Gastroesophageal sphincter (tissue), 4 donors: ENCODE results near the gene ARPC4. TPM values are rescaled to one million over a fixed set of nuclear protein-coding genes. Genes with fewer than 3 reads are reported as not detected.

Experiments
- ATAC-seq: fragments of 150-250 bp; one replicate; pipeline ENCODE4 v1.9.1; 2016; ENCODE audit warnings: mild to moderate bottlenecking, moderate library complexity
- H3K27ac ChIP-seq, 4 donors: fragments of 200-600 bp; sonication (generic) in 3 of 4; 1 replicate in 3 of 4; 2 replicates in 1 of 4; pipeline ENCODE4 v1.5.1; 2016 to 2019
- H3K27me3 ChIP-seq: fragments of 200-600 bp; sonication (generic); one replicate; pipeline ENCODE4 v1.5.1; 2019
- H3K36me3 ChIP-seq, 2 donors: fragments of 200-600 bp; sonication (generic); one replicate each; pipeline ENCODE4 v1.5.1; 2019; ENCODE audit warnings: control low read depth in 1 of 2
- H3K4me1 ChIP-seq, 3 donors: fragments of 200-600 bp; sonication (generic); 1 replicate in 2 of 3; 2 replicates in 1 of 3; pipeline ENCODE4 v1.5.1; 2016 to 2019; ENCODE audit warnings: control low read depth in 2 of 3
- H3K4me3 ChIP-seq, 2 donors: fragments of 200-600 bp; sonication (generic); one replicate each; pipeline ENCODE4 v1.5.1; 2019; ENCODE audit warnings: mild to moderate bottlenecking in 1 of 2, moderate library complexity in 1 of 2
- H3K9me3 ChIP-seq, 3 donors: fragments of 200-600 bp; sonication (generic); one replicate each; pipeline ENCODE4 v1.5.1; 2017 to 2019; ENCODE audit warnings: control low read depth in 2 of 3
- EP300 ChIP-seq: sonication (generic); formaldehyde crosslinking; IDR thresholded peaks from one replicate; pipeline ENCODE4 v1.6.1; 2017; ENCODE audit warnings: antibody characterized with exemption, mild to moderate bottlenecking
- POLR2A ChIP-seq, 2 donors: fragments of 450-650 bp; IDR thresholded peaks; one replicate each; pipeline ENCODE4 v1.6.1; 2017; ENCODE audit warnings: antibody characterized with exemption in 2 of 2, mild to moderate bottlenecking in 2 of 2, moderate library complexity in 1 of 2
- POLR2AphosphoS5 ChIP-seq: sonication (generic); formaldehyde crosslinking; IDR thresholded peaks from one replicate; pipeline ENCODE4 v1.6.1; 2017; ENCODE audit warnings: antibody characterized with exemption
- WGBS, 2 donors: methylation state at CpG; one replicate each; pipeline ENCODE4 v1.1.5; 2018; ENCODE audit warnings: low coverage in 1 of 2; 5-methylcytosine and 5-hydroxymethylcytosine counted together
- total RNA-seq, 4 donors: library from RNA; depleted of rRNA; stranded (reverse); fragments of >200 nt; gene quantifications; one replicate each; pipeline ENCODE4 v1.1.0, GENCODE V29; 2016
- TF ChIP-seq, protein P1 (sequence below), 4 experiments: fragments of 200-600 bp in 2 of 4; fragments of 450-650 bp in 2 of 4; sonication (generic) in 1 of 4; IDR thresholded peaks; one replicate each; pipeline ENCODE4 v1.5.1; 2017 to 2019; ENCODE audit warnings: antibody characterized with exemption in 4 of 4, mild to moderate bottlenecking in 2 of 4, moderate library complexity in 2 of 4

Gene ARPC4
- total RNA-seq, 4 donors from 2014 or later, result 157 to 203 (median 171) TPM

DNA sequence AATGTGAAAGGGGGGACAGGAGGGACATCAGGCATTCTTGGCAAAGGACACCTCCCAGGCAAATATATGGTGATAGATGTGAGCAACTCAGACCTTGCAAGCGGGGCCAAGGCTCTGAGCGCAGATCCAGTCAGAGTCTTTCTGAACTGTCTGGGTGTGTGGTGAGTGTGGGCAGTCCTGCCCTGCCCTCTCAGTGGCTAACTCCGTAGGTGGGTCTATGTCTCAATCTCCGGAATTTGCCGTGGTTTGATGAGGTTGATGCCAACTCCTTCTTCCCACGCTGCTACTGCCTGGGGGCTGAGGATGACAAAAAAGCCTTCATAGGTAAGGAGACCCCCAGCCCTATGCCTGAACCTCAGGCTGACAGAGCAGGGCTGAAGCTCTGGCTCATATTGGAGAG, 24.6 kb downstream of the ARPC4 start:
- no peak for TF ChIP-seq POLR2AphosphoS5
- TF ChIP-seq POLR2A (IDR thresholded peaks at IDR 0.05), result no peak
- TF ChIP-seq EP300, result no peak
- TF ChIP-seq, protein P1, sequence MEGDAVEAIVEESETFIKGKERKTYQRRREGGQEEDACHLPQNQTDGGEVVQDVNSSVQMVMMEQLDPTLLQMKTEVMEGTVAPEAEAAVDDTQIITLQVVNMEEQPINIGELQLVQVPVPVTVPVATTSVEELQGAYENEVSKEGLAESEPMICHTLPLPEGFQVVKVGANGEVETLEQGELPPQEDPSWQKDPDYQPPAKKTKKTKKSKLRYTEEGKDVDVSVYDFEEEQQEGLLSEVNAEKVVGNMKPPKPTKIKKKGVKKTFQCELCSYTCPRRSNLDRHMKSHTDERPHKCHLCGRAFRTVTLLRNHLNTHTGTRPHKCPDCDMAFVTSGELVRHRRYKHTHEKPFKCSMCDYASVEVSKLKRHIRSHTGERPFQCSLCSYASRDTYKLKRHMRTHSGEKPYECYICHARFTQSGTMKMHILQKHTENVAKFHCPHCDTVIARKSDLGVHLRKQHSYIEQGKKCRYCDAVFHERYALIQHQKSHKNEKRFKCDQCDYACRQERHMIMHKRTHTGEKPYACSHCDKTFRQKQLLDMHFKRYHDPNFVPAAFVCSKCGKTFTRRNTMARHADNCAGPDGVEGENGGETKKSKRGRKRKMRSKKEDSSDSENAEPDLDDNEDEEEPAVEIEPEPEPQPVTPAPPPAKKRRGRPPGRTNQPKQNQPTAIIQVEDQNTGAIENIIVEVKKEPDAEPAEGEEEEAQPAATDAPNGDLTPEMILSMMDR (IDR thresholded peaks at IDR 0.05), result no peak
- Histone ChIP-seq H3K27me3 (no peaks in the 10 kb centered on the region), H3K9me3 (no peaks in the 10 kb centered on the region), H3K4me3 (no peak overlapping the region), H3K4me1 (no peaks in the 10 kb centered on the region), H3K27ac (no peak overlapping the region), H3K36me3 (peaks cover 0 to 51% of the 10 kb centered on the region in 2 donors)
- 100% methylated on average over 5 of the region's 6 CpGs; no CpG with 5 or more reads in 1 of the 2 donors for WGBS, 2 donors
- no peak for ATAC-seq

DNA sequence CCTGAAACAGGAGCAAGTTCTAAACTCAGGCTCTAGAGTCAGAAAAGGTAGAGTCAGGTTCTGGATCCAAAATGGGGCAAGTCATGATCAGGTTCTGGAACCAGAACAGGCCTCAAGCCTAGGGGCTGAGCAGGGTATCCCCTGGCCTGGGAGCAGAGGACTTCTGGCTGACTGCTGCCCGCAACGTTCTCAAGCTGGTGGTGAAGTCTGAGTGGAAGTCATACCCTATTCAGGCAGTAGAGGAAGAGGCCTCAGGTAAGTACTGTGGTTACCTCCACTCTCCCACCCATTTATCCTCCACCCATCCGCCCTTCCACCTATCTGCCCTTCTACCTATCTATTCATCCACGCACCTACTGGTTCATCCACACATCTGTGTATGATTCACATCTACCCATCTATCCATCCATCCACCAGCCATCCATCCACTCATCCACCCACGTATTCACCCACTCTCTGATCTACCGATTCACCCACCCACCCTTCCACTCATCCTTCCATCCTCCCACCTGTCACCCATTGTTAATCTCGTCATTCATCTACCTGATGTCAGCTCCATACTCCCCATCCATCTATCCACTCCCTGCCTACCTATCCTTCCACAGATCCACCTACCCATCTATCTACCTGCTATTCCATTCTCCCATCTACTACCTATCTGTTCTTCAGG, 25.9 kb downstream of the ARPC4 start:
- Histone ChIP-seq H3K9me3 (no peaks in the 10 kb centered on the region), H3K27ac (no peak overlapping the region), H3K27me3 (no peaks in the 10 kb centered on the region), H3K4me3 (no peak overlapping the region), H3K36me3 (peaks cover 0 to 40% of the 10 kb centered on the region in 2 donors), H3K4me1 (no peaks in the 10 kb centered on the region)
- WGBS, 2 donors, result 75 to 90% methylated on average over 1 to 6 of the region's 7 CpGs
- TF ChIP-seq POLR2AphosphoS5 (no peak), EP300 (no peak), POLR2A (IDR thresholded peaks at IDR 0.05) (no peak)
- TF ChIP-seq, protein P1 (IDR thresholded peaks at IDR 0.05), result no peak
- ATAC-seq, result no peak

DNA sequence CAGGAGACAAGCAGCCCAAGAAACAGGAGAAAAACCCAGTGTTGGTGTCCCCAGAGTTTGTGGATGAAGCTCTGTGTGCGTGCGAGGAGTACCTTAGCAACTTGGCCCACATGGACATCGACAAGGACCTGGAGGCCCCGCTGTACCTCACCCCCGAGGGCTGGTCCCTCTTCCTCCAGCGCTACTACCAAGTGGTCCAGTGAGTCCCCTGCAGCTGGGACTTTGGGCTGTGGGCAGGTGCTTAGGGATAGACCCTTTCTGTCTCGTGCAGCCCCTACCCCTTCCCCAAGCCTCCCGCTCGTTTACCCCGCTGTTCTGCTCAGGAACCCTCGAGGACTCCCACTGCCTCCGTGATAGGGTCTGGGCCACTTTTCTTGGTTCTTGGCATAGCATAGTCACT, 27.7 kb downstream of the ARPC4 start:
- Histone ChIP-seq H3K27me3 (no peaks in the 10 kb centered on the region), H3K4me3 (no peak overlapping the region), H3K36me3 (peaks cover 0 to 25% of the 10 kb centered on the region in 2 donors), H3K4me1 (no peaks in the 10 kb centered on the region), H3K27ac (no peak overlapping the region), H3K9me3 (no peaks in the 10 kb centered on the region)
- WGBS, 2 donors, result 63 to 71% methylated on average over 3 to 6 of the region's 12 CpGs
- TF ChIP-seq POLR2A (IDR thresholded peaks at IDR 0.05) (no peak), POLR2AphosphoS5 (no peak), EP300 (no peak)
- no peak for ATAC-seq

DNA sequence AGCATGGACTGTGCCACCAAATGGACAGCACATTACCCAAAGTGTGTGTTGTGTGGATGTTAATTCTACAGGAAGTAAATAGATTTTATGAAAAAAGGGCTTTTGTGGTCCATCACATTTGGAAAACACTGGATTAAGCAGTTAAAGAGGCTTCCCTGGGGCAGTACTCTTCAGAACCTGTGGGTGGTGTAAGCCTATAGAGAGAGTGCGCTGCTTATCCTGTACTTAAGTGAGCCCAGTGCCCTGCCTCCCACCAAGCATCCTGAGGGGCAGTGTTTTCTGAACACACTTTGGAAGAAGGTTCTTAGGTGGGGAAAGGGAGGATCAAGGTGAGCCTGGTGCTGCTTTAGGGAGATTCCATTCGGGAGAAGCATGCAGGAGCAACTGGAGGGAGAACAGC, 28.1 kb downstream of the ARPC4 start:
- Histone ChIP-seq H3K27ac (no peak overlapping the region), H3K9me3 (no peaks in the 10 kb centered on the region), H3K4me3 (no peak overlapping the region), H3K27me3 (no peaks in the 10 kb centered on the region), H3K36me3 (peaks cover 0 to 25% of the 10 kb centered on the region in 2 donors), H3K4me1 (no peaks in the 10 kb centered on the region)
- ATAC-seq, result no peak
- 75% methylated on average over 2 of the region's 2 CpGs; no CpG with 5 or more reads in 1 of the 2 donors for WGBS, 2 donors
- no peak for TF ChIP-seq POLR2A (IDR thresholded peaks at IDR 0.05)
- TF ChIP-seq, protein P1 (IDR thresholded peaks at IDR 0.05), result peak in 1 of 4 experiments; percentile 23

DNA sequence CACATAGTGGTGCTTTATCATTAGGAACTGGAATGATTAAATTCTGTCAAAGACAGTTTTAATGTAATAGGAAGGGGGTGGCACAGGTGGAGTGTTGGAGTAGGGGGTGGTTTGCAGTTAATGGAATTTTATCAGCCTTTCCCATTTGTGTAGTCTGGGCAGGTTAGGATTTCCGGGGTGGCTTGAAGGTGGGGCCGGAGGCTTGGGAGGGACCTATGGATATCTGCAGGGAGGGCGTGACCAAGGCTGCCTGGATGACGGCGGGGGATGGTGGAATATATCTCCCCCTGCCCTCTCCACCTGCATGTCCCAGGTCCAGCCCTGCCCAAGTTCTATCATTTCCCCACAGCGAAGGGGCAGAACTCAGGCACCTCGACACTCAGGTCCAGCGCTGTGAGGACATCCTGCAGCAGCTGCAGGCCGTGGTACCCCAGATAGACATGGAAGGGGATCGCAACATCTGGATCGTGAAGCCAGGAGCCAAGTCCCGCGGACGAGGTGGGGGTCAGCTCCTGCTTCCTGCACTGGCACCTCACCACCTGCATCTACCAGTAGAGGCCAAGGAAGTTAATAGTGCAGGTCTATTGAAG, 32.7 kb downstream of the ARPC4 start:
- Histone ChIP-seq H3K9me3 (no peaks in the 10 kb centered on the region), H3K36me3 (peaks cover 0 to 42% of the 10 kb centered on the region in 2 donors), H3K4me1 (no peaks in the 10 kb centered on the region), H3K27me3 (no peaks in the 10 kb centered on the region), H3K4me3 (no peak overlapping the region), H3K27ac (no peak overlapping the region)
- 63 to 67% methylated on average over 3 to 5 of the region's 14 CpGs for WGBS, 2 donors
- ATAC-seq, result no peak
- no peak for TF ChIP-seq POLR2AphosphoS5
- no peak for TF ChIP-seq POLR2A (IDR thresholded peaks at IDR 0.05)
- no peak for TF ChIP-seq EP300
- TF ChIP-seq, protein P1 (IDR thresholded peaks at IDR 0.05), result no peak
